ENCODE measurements around the gene PPP1R15A.
A peak's percentile ranks its signal among the peaks of the same experiment; 100 is the strongest.
"Not testable (repeated sequence)": the region's sequence is repeated elsewhere in the genome, so short reads cannot be mapped to it uniquely, and the experiment has no call there.

PPP1R15A gene

GRCh38 chr19:48867746-48868113, 4.5 kb upstream of the PPP1R15A start:
- Histone ChIP-seq H3K27ac (peak overlapping the region; percentile 88 to 89), H3K4me3 (peak overlapping the region; percentile 70)
- no peak for TF ChIP-seq CTCF (IDR thresholded peaks at IDR 0.05)
- no peak for DNase-seq (ENCODE audit: low spot score)

- peak within 1 kb of the TSS; percentile 70 for H3K4me3 ChIP-seq
- no peak for TF ChIP-seq CTCF (IDR thresholded peaks at IDR 0.05)
- peak; percentile 89 for DNase-seq (ENCODE audit: low spot score)
- peak within 1 kb of the TSS; percentile 88 to 89 for H3K27ac ChIP-seq
Measured at GRCh38 chr19:48868114-48868886, 3.9 kb upstream of the PPP1R15A start, which contains the start of gene PLEKHA4. Gene PLEKHA4 (minus strand): TSS chr19:48868617. CDS start chr19:48867620, 997 bp downstream.

GRCh38 chr19:48870048-48870447, 2.2 kb upstream of the PPP1R15A start:
- Histone ChIP-seq H3K4me3 (no peak overlapping the region), H3K27ac (no peak overlapping the region)
- TF ChIP-seq CTCF (IDR thresholded peaks at IDR 0.05), result no peak
- DNase-seq (ENCODE audit: low spot score), result no peak

- Histone ChIP-seq H3K4me3 (peak overlapping the region; percentile 92), H3K27ac (peak overlapping the region; percentile 99)
- DNase-seq (ENCODE audit: low spot score), result not testable (repeated sequence)
Measured at GRCh38 chr19:48871471-48872181, 595 bp upstream of the PPP1R15A start.

- Histone ChIP-seq H3K27ac (peak overlapping the region; percentile 99), H3K4me3 (peak overlapping the region; percentile 92)
- DNase-seq (ENCODE audit: low spot score), result peak; percentile 92
- no peak for TF ChIP-seq CTCF (IDR thresholded peaks at IDR 0.05)
Measured at GRCh38 chr19:48872884-48873475, 759 bp downstream of the PPP1R15A start.

GRCh38 chr19:48873476-48874302, 1.5 kb downstream of the PPP1R15A start:
- H3K4me3 ChIP-seq, result peak overlapping the region; percentile 92
- TF ChIP-seq CTCF (IDR thresholded peaks at IDR 0.05), result no peak
- H3K27ac ChIP-seq, result peak overlapping the region; percentile 99
- DNase-seq (ENCODE audit: low spot score), result no peak
